Measurements from ENCODE around the gene UBE2I.
"Not testable (repeated sequence)": the region's sequence is repeated elsewhere in the genome, so short reads cannot be mapped to it uniquely, and the experiment has no call there.

UBE2I gene

DNA sequence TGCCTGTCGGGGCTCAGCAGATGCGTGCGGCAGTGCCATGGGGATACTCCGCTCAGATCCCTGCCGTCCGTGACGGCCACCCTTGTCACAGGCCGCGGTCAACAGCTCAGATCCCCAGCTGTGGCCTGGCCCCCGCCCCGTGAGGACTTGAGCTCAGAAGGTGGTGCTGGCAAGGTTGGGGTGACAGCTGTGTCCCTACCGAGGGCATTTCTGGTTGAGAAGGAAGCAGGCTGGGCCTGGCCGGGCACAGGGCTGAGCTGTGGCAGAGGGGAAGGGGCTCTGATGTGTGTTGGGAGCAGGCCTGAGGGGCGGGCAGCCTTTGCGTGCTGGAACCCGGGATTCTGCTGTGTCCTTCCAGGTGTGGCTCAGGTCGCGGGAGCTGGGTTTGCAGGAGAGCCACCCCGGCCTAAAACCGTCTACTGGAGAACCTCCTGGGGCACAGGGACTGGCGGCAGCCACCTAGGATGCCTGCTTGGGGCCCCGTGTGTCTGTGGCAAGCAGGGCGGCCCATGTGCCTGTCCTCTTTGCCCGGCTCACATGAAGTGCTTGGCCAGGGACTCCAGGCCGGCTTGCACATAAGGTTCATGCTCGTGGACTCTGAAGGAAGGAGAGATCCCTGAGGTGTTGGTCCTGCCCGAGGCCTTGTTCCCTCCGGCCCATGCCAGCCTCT lies 5.1 kb downstream of the UBE2I start:
- no peak for DNase-seq

DNA sequence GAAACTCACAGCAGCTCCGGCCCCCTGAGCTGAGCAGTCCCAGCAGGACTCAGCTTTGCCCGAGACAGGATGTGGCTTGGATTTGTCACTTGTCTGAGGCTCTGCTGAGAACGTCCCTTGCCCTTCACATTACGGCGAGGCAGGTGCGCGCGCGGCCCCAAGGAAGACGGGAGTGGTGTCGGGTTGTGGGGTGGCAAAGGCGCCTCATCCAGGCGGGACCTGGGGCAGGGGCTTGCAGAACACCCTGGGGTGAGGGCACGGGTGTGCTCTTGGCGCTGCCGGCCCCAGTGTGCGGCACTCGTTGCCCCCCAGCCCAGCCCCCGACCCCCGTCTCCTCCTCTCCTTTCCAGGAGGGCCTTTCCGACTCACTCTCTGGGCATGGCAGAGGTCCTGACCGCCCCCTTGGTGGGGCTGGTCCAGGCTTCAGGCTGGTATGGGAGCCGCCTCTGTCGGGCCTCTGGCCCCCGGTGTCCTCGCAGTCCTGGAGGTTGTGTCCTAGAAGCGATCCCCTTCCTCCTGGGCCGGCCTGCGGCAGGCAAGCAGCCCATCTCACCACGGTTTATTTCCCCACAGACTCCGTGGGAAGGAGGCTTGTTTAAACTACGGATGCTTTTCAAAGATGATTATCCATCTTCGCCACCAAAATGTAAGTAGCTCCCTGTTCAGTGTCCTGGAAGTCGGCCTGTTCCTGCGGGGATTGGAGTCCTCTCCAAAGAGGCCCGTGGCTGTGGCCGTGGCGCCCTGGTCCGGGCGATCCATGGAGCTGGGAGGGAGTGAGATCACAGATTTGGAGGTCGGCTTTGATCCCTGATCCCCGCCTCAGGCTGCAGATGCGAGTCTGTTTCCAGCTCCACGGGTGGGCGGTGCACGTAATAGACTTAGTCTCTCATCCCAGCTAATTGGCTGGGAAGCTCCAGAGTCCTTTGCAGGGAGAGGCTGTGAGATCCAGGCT lies 5.9 kb downstream of the UBE2I start:
- no peak for DNase-seq

DNA sequence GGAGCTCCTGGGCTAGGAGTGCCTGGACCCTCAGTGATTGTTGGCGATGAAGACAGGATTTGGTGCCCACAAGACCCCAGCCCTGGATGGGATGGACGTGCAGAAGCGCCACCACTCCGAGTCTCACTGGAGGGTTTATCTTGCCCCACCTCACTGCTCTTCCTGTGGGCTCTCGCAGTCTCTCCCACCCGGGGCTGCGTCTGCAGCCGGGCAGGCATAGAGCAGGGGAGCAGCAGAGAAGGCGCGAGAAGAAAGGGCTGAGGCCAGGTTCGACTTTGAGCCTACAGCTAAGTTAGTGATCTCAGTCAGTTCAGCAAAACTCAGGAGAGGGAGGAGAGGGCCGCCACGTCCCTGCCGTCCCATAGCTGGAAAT lies 6.6 kb downstream of the UBE2I start:
- no peak for DNase-seq

DNA sequence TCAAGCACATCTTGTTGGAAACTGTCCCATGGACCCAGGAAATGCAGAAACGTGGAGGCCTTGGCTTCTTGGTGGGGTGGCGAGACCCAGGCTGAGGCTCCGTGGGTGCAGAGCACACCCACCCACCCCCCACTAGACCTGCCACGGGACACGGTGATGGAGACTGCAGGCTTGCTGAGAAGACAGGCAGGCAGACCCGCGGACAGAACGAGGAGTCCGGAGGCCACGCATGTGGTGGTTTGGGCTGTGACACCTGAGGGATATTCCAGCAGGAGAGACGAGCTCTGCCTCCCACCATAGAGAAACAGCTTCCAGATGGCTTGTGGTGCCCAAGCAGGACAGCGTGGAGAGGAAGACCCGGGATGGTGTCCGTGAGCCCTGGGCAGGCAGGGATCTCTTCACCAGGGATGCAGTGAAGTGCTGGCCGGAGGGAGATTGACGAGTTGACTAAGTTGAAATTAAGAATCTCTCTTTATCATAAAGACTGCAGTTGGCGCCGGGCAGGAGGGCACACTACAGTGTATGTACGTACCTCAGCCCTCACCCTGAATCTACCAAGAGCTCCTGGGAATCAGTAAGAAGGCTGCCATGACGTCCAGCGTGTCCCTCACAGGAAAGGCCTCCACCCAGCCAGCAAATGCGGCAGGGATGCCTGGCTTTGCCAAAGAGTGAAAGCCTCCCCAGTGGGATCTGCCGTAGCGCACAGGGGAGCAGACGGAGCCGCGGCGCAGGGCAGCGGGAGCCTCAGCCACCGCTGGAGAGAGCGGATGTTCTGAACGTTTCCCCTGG lies 8.2 kb downstream of the UBE2I start:
- DNase-seq, result no peak

DNA sequence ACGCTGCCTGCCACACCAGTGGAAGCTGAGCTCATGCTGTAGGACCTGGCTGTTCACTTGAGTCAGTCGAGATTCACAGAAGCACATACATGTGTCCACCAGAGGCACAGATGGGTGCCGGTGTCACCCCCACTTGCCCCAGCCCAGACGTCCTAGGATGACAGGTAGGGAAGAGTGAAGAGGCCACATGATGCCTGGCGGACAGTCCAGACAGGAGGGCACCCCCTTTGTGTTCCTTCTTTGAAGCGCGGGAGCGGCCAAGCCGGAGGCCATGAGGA lies 8.8 kb downstream of the UBE2I start:
- DNase-seq, result no peak

DNA sequence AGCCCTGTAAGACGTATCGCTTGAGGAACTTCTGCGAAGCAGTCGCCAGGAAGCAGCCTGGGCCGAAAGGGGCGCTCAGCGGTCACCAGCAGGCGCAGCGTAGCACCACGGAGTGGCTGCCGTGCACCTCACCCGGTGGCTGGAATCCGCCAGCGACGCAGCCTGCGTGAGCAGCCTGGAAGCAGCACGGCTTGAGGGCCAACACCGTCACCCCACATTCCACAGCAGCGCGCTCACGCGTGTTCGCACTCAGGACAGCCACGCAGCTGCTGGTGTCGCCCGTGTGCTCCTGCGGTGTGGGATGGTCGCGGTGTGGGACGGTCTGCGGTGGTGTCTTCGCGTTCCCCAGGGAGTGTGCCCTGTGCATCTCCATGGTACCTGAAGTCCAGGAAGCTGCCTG lies 9.6 kb downstream of the UBE2I start:
- no peak for DNase-seq

DNA sequence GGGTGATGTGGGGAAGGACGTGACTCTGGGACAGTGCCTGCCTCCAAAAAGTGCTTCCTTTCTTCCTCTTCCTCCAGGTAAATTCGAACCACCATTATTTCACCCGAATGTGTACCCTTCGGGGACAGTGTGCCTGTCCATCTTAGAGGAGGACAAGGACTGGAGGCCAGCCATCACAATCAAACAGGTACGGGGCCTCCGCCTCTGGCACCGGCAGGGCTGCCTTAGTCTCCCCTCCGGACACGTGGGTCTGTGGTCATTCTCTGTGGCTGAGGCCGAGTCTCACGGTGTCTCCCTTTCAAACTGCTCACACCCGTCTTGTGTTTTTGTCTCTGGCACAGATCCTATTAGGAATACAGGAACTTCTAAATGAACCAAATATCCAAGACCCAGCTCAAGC lies 10.7 kb downstream of the UBE2I start:
- no peak for DNase-seq

DNA sequence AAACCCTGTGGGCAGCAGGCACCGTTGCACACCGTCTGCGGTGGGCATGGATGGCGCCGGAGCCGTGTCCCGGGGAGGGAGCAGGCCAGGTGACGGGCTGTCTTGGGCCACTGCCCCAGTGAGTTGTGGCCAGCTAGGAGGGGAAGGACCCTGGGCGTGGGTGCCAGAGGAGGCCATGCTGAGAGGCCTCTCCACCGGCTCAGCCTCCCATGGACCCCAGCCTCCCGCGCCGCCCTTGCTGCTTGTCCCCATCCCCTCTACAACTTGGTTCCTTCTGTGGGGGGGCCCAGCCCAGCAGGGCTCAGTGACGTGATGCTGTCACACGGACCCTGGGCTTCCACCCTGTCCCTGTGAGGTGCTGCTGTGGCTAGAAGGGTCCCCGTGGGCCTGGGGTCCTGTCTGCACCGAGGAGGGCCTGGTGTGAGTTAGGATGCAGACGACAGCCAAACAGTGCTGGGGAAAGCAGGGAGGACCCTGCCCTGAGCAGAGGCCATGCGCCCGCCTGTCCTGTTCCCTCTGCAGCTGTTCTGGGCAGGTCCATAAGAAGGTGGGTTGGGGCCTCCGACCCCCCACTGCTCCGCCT lies 11.3 kb downstream of the UBE2I start:
- DNase-seq, result no peak

DNA sequence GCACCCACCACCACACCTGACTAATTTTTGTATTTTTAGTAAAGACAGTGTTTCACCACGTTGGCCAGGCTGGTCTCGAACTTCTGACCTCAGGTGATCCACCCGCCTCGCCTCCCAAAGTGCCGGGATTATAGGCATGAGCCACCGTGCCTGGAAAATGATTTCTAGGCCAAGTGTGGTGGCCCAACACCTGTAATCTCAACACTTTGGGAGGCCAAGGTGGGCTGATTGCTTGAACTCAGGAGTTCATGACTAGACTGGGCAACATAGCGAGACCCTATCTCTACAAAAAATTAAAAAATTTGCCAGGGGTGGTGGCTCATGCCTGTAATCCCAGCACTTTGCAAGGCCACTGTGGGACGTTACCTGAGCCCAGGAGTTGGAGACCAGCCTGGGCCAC lies 13.0 kb downstream of the UBE2I start:
- no peak for DNase-seq

DNA sequence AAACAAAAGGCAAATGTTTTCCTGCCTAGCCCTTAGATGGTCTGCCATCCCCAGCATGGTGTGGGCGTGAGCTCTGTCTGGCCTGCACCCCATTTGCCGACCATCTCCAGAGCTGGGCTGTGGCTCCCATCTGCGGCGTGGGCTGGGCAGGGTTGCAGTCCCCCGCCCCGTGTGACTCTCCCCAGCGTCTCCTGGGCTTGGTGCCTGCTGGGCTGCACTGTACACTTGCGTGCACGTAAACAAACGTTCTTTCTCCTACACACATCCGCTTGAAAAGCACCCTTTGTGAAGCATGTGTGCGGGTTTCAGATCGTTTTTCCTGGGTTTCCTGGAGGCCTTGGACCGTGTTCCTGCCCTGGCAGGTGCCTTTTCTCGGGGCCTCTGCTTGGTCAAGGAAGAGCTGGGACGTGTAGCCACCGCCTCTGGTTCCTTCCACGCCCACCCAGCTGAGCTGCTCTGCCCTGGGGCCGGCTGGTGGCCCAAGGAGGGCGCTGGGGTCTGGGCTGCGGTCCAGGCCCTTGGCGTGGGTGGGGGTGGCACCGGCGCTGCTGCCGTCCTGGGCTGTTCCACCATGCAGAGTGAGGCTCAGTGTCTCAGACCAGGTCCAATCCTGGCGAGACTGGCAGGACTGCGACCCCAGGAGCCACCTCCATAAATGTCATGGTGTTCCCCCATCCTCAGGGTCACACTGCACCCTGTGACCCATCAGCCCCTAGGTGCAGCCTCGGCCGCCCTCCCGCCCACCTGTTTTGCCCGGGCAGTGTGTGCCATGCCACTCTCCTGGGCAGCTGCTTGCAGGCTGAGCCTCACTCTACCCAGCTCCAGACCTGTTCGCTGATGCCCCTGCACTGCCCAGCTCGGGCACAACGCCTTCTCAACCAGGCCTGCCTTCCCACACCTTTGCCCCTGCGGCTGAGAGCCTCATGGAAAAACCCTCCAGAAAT lies 14.1 kb downstream of the UBE2I start:
- no peak for DNase-seq

DNA sequence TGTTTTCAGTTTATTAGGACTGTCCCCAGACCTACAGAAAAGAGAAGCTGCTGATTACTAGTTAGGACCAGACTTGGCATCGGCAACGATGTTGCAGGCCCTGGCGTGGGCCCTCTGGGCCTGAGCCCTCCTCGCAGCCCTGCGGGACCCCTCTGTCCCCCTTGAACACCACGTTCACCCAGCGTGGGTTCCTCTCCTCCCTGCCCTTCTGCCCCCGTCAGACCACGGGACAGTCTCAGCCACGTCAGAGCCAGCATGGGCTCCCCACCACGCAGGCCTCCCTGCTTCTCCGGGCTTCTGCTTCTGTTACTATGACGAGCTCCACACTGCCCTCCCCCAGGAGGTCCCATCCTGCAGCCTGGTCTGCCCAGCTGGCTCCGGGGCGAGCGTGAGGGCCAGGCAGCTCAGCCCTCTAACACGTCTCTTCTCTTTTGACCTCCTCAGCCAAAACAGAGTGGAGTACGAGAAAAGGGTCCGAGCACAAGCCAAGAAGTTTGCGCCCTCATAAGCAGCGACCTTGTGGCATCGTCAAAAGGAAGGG lies 14.9 kb downstream of the UBE2I start:
- no peak for DNase-seq

DNA sequence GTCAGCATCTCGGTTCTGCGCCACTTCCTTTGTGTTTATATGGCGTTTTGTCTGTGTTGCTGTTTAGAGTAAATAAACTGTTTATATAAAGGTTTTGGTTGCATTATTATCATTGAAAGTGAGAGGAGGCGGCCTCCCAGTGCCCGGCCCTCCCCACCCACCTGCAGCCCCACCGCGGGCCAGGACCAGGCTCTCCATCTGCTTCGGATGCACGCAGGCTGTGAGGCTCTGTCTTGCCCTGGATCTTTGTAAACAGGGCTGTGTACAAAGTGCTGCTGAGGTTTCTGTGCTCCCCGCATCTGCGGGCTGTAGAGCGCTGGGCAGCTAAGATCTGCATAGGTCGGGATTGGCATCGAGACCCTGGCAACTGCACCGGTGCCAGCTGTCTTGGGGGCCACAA lies 15.8 kb downstream of the UBE2I start:
- DNase-seq, result no peak

DNA sequence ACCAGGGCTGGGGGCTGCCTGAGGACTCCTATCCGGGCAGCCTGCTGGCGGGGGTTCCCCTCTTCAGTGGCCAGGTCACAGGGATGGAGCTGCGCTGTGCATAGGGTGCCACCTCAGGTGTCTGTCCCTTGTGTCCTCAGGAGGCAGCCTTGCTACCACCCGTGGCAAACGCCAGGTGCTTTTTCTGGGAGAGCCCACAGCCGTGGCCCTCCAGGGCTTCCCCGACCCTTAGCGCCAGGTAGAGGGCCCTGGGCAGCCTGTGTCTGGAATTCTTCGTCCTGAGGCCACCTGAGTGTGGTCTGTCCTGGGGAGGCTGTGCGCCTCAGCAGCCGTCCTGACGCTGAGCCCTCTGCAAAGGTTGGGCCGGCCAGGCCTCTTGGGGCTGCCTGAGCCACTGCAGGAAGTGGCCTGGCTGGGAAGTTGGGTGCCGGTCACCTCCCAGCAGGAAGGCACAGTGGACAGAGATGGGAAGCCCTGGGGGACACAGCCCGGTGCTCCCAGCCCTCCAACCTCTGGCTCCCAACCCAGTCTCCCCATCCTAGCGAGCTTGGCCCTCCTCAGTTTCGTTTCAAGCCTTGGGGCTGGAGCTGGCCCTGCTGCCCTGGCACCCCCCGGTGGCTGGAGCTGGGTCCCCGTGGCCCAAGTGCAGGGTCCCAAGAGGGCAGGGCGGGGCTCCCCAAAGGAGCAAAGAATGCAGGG lies 16.4 kb downstream of the UBE2I start:
- no peak for DNase-seq

DNA sequence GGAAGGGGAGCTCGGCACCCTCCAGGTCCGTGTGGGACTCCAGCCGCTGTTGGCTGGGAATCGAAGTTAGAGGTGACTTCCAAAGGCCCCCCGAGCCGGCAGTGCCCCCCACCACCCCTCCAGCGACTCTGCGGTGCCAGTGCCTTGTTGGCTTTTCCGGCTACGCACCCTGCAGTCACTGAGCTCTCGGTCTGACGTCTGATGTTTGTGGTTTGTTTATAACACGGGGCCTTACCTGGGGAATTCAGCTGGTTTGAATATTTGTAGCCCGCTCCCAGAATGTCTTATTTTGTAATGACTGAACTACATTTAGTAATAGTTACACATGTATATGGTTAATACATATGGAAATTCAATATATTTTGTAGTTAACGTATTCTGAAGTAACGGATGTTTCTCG lies 17.0 kb downstream of the UBE2I start:
- DNase-seq, result no peak

DNA sequence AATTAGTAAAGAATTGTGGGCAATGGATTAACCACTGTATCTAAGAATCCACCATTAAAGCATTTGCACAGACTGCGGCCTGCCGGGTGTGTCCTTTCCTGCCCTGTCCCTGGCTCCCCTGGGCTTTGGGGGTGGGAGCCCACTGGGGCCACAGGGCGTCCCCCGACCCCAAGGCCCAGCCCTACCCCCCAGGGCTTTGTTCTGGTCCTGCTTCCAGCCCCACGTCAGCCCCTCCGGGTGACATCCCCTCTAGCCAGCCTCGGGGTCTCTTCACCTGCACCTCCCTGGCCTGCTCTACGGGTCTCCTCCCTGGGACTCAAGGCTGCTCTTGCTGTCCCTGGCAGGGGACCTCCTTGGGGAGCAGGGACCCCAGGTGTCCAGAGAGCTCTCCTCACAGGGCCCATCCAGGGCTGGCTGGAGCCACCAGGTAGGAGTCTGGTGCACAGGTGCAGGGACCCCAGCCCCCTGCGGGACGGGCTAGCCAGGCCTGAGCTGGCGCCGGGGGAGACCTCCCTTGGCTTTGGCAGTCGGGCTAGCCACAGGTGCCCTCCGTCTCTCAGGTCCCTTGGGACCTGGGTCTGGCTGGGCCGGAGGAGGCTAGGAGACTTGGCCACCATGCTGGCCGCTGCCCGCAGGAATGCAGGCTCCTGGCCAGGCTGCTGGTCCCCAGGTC lies 17.6 kb downstream of the UBE2I start:
- no peak for DNase-seq

DNA sequence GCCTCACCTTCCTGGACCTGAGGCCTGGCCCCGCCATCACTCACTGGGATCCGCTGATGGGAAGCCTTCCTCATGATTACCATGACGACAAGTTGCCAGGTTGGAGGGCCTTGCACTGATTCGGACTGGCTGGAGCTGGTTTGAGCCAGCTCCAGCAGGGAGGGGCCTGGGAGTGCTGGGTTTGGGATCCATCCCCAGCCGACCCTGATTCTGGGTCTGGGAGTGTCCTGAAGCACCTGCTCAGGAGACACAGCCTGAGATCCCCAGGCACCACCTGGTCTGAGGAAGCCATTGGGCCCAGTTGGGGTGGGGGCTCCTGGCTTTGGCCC lies 18.1 kb downstream of the UBE2I start:
- DNase-seq, result no peak

DNA sequence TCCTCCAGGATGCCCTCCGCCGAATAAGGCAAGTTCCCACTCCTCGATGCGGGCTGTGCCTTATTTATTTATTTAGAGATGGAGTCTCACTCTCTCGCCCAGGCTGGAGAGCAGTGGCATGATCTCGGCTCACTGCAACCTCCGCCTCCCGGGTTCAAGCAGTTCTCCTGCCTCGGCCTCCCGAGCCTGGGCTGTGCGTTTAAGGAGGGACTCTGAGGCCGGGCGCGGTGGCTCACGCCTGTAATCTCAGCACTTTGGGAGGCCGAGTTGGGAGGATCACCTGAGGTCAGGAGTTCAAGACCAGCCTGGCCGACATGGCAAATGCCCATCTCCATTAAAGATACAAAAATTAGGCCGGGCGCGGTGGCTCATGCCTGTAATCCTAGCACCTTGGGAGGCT lies 18.7 kb downstream of the UBE2I start:
- DNase-seq, result not testable (repeated sequence)

DNA sequence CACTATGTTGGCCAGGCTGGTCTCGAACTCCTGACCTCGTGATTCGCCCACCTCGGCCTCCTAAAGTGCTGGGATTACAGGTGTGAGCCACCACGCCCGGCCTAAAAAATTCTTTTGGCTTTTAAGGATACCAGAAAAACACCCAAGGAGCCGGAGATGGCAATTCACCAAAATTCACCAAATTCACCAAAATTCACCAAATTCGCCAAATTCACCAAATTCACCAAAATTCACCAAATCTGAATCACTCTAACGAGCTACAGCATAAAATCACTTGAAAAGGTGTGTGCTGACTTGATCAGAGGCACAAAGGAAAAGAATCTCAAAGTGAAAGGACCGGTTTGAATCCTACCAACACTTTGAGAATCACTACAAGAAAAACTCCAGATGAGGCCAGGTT lies 19.5 kb downstream of the UBE2I start:
- DNase-seq, result not testable (repeated sequence)

DNA sequence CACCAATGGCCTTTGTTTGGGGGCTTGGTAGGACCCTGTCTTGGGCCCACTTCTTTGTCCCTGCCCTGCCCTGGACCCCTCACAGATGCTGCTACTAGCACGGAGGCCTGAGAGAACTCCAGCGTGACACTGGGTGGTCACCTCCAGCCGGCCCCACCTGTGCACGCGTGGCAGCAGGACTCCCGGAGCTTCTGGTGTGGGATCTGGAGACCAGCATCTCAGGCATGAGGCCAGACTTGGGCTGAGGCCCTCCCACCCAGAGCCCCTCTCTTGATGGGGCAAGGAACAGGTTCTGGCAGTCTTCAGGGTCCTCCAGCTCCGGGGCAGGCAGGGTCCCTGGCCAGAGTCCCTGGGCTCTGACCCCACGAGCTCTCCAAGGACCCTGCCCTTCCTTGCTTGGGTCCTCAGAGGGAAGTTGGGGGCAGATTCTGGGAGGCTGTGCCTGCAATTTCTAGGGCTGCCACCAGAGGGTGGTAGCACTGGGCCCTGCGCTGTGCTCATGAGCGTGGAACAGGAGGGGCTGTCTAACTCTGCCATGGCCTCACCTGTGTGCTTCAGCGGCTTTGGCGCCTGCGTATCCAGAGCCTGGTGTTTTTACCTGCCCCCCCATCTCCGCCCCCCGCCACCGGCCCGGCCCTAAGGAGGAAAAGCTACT lies 21.0 kb downstream of the UBE2I start:
- DNase-seq, result no peak

DNA sequence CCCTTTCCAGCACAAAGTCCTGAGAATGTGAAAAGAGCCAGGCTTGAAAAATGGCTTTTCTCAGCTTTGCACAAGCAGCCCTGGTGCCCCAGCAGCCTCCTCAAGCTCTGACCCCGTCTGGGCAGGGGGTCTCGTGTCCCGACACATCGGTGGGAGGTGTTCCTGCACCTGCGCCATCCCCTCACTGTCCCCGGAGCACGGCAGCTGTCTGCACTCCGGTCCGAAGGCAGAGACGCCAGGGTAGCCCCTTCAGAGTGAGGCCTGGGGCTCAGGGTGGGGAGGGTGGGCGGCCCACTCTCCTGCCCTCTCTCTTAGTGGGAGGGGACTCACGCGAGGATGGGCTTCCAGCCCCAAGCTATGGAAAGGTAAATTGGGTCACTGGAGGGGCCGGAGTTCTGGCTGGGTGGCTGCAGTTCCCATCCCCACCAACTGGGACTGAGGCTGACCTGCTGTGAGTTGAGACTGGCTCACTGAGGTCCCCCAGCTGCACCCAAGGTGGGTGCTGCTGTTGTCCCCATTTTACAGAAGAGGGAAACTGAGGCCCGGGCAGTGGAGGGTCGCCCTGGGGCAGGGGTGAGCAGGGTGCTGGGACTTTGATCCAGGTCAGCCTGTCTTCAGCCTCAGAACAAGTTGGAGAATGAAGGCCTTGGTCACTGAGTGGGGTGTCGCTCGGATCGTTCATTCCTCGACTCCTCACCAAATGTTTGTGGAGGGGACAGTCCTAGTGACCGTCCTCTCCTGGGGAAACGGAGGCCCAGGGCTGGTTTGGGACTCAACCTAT lies 21.7 kb downstream of the UBE2I start:
- DNase-seq, result no peak
